GM10847 (cell line): ENCODE data around the gene FSD2.

ENCODE experiments used
- POLR2A ChIP-seq: IDR thresholded peaks from 2 replicates; pipeline ENCODE4 v1.6.1; 2011; ENCODE audit not compliant: insufficient read length; ENCODE audit errors: extremely low read depth

FSD2 gene

DNA sequence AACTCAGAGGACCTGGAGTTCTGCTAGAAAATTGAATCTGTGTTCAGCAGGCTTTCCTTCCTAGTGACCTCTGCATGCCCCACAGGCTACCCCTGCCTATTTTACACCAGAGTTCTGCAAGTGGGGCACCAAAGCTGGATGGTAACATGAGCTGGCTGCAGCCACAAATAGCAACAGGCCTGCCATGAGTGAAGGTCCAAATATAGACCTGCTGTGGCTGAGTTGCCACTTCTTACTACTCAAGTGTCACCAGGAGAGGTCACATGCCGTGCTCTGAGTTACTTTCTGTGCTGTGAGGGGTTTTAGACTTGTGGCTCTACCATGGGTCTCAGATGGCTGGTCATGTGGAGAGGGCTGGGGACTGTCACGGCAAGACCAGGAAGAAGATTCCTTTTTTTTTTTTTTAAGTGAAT, at the start of gene FSD2:
Gene FSD2 (minus strand): TSS at position 76 of the 413 bp plus-strand sequence. CDS start 18,679 bp downstream, outside the sequence.
- TF ChIP-seq POLR2A: no peak

DNA sequence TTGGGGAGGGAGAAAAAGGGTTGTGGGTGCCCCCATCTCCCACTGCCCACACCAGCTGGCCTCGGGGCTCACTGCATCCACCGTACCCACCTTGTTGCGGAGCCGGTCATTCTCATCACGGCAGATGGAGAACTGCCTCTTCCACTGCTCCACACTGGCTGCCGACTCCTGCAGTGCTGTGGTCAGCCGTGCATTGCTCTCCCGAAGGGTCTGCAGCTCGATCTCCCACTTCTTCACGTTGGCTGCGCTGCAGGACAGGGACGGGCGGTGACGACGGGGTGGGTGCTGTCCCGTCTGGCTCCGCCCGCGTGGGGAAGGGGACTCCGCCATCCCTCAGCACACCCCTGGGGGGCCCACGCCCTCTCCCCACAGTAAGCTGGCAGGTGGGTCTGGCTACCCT, 48.7 kb upstream of the FSD2 start:
- TF ChIP-seq POLR2A: no peak

DNA sequence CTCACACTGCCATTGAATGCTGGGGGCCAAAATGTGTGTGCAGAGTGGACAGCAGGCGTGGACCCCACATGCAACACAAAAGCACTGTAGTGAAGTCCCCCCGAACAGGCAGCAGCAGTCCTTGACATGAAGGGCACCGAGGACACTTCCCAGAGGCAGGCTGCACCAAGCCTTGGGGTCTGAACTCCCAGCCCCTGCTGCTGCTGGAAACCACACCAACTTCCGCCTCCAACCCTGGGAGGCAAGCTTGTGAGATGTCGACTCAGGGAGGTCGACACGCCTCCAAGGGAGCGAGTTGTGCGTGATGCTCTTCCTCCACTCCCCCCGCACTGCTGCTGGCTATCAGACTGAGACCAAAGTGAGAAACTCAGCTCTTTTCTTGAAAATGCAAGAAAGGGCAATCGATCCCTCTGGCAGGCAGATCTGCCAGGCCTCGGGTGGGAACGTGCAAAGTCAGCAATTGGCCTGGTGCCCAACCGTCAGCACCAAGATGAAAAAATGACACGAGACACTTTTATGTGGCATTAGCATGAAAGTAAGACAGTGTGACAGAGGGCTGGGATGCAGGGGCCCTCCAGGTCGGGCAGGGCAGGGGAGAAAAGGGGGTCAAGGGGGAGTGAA, 47.2 kb upstream of the FSD2 start:
- TF ChIP-seq POLR2A: no peak

DNA sequence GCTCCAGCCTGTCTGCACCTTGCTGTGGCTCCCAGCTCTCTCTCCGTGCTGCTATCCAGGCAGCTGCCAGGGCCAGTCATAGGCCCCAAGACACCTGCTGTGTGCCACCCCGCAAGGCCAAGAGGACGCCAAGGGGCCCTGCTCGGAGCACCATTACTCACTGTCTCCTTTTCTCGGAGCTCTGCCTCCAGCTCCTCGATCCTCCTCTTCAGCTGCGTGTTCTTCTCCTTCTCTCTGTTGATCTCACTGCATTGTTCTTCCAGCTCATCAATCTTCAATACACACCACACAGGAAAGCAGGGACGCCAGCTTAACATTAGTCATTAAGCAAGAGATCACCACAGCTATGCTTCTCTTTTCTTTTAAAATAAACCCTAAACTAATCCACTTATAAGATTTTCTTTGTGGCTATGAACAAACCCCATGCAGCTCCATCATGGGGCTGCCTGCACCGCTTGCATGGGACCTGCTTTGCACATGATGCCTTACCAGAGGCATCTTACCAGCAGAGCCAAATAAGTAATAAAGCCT, 46.2 kb upstream of the FSD2 start:
- no peak for TF ChIP-seq POLR2A

DNA sequence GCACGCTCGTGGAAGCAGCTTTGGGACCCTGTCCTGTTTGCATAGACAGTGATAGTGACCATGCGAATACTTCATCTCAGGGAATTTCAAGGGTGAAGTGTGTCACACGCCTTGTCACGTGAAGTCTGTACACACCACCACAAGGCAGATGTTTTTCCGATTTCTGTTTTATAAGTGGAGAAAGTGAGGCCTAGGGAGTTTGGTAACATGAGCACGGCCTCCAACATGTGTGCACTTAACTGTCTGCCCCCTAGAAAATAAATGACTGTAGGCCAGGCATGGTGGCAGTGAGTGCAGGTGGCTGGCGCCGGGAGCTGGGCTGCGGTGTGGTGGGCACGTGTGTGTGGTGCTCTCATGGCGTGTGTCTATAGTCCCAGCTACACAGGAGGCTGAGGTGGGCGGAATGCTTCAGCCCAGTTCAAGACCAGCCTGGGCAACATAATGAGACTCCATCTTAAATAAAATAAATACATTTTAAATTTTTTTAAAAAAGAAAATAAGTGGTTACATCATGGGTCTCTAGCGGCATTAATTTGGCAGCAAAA, 45.5 kb upstream of the FSD2 start:
- TF ChIP-seq POLR2A: no peak

DNA sequence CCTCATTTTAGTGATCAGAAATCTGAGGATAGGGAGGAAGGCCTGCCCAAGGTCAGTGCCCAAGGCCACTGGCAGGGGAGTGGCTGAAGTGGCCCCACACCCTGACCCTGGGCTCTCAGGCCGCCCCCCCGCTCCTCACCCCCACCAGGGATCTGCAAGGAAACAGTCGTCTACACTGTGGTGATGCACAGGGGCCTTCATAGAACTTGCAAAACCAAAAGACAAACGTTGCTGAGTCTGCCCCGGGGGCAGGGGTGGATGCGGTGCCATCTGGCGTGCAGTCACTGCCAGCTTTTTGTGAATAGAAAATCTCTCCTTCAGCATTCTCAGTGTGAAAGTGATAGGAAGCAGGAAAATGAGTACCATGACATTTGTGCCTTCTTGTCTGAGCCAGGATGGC, 44.9 kb upstream of the FSD2 start:
- TF ChIP-seq POLR2A: no peak

DNA sequence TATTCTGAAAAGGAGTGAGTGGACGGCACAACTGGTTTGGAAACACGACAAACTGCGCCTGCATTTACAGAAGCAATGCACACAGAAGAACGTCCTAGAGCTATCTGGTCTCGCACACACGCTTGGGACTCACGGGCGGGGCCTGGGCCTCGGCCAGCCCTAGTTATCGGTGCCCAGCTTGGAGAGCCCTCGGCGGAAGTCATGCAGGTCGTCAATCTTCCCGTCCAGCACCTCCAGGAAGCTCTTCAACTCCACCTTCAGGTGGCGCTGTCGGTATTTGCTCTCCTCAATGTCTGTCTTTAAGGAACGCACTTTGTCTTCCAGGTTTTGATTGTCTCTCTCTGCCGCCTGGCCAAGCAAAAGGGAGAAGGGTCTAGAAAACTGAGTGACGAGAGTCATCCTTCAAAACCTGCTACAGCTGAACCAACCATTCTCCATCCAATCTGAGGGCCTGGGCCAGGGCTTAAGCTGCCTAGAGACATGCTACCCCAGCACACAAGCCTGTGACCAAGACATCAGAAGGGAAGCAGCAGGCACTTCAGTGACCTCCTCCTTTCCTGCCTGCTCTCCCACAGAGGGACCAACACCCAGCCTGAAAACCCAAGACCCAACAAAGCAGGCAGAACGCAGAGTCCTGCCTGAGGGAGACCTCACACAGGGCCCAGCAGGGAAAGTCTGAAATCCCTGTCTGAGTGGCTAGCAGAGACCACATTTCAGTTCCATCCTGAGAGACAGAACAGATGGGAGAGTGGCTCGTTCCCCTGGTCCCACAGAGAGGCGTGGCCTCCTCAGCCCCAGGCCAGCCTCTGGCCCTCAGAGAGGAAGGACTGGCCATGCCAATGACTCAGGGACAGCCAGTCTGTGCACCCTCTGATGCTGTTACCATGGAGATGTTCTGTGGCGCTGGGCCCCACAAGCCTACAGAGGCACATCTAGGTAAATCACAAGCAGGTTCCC, 44.0 kb upstream of the FSD2 start:
- TF ChIP-seq POLR2A: no peak

DNA sequence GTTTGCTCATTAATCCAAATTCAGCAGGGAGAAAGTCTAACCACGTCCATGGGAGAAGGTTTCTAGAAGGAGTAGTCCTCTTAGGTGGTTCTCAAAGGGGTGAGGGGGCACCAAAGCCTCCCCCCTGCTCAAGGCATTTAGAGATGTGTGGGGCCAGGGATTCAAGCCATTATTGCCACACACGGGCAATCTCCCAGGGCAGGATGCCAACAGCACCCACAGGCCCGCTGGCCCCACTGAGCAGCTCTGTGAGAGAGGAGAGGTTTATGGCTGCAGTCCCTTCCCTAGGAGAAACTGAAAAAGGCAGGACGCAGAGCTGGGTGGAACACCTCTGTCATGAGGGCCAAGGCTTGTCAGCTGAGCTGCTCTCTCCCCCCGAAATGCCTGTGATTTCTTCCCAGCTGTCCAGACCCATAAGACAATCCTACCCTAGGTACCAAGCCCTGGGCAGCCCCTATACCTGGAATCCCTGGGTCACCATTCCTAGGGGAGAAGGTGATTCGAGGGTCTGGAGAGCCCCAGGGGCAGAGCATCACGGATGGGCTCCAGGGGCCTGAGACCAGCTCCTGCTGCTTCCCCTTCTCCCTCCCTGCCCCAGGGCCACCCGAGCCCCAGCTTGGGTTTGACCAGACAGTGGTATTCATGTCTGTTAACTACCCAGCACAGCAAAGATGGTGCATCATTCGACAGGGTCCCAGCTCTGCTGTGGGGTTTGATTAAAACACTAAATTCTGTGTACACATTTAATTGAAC, 42.5 kb upstream of the FSD2 start:
- TF ChIP-seq POLR2A: no peak

- no peak for TF ChIP-seq POLR2A
Measured at GRCh38 chr15:82847703-82848102, 41.8 kb upstream of the FSD2 start.

GRCh38 chr15:82846621-82847020, 40.8 kb upstream of the FSD2 start:
- no peak for TF ChIP-seq POLR2A

DNA sequence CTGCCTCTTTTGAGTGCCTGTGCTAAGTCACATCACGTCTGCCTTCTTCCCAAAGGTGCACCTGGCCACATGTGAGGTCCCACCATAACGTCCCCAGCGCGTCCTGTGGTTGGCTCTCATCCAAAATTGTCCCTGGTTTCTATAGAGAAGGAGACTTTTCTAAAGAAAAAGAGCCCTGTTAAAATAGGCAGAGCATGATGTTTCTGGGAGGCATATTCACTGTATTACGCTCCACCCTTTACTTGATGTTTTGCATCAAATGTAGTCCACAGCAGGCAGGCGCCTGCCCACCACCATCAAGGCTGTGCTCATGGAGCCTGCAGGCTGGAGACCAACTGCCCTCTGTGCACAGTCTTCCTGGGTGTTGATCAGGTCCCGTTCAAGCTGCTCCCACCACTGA, 39.8 kb upstream of the FSD2 start:
- no peak for TF ChIP-seq POLR2A

GRCh38 chr15:82843566-82843965, 37.7 kb upstream of the FSD2 start:
- TF ChIP-seq POLR2A: no peak

DNA sequence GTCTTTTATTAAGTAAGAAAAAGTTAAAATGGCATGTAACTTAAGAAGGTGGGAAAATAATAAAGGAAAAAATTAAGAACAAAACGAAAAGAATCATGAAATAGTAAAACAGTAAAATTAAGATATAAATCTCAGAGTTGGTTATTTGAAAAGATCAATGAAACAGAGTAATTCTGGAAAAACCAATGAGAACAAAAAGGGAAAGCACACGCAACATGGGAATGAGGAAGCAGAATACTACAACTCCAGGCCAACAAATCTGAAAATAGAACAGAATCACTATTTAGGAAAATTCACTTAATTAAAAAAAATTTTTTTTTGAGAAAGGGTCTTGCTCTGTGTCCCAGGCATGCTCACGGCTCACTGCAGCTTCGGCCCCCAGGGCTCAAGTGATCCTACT, 34.3 kb upstream of the FSD2 start:
- TF ChIP-seq POLR2A: no peak

DNA sequence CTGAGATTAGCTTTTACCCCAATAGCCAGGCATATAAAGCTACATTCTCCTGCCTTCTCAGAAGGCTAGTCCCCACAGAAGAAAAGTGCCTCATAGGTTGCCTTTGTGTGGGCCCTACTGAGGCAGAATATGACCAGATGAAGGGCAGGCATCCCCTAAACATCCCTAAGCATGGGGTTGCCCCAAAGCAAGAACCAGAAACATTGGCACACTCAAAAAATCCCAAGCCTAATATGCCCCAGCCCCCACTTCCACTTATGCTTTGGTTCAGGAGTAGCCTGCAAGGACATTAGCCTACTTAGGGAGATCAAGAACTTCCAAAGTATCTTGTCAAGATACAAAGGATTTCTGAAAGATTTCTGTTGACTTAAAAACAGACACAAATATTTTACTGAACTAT, 33.3 kb upstream of the FSD2 start:
- TF ChIP-seq POLR2A: no peak

DNA sequence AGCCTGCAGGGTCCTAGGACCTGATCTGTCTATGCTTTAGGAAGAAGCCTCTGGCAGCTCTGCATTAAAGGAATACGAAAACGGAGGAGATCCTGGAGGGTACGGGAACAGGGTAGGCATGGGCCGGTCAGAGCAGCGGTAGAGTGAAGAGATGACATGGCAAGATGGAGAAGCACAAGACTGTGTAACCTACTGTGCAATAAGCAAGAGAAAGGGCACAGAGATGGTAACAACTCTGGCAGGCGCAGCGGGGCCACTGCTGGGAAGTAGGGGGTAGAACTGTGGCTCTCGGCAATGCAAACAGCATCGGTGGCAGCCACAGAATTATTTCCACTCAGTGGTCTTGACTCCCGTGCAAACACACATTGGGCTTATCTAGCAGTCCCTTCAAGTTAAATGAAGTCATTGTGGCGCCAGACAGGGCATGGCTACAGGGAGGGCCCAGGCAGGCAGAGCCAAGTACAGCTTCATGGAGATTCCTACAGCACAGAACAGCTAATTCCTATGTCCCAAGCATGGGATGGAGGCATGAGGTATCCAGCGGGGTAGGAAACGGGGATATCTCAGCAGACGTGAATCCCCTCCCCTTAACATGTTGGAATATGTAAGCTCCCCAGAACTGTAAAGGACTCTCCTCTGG, 32.3 kb upstream of the FSD2 start:
- TF ChIP-seq POLR2A: no peak
